GM21528 (cell line): ENCODE data around the gene ZSWIM5.
"Not testable (repeated sequence)": the region's sequence is repeated elsewhere in the genome, so short reads cannot be mapped to it uniquely, and the experiment has no call there.

Experiments used
- ATAC-seq: cut with Tn5 transposase; IDR thresholded peaks from one replicate; pipeline ENCODE4 v1.9.1; 2021; ENCODE audit warnings: mild to moderate bottlenecking, moderate library complexity; ENCODE audit not compliant: unreplicated experiment, low FRiP score

Gene ZSWIM5

GRCh38 chr1:45205011-45205909, 1.1 kb downstream of the ZSWIM5 start:
- peak; percentile 22 for ATAC-seq

- no peak for ATAC-seq
These were observed 5.4 kb downstream of the ZSWIM5 start for GRCh38 chr1:45200906-45201500.

- no peak for ATAC-seq
These were observed 6.0 kb downstream of the ZSWIM5 start for GRCh38 chr1:45200435-45200834.

DNA sequence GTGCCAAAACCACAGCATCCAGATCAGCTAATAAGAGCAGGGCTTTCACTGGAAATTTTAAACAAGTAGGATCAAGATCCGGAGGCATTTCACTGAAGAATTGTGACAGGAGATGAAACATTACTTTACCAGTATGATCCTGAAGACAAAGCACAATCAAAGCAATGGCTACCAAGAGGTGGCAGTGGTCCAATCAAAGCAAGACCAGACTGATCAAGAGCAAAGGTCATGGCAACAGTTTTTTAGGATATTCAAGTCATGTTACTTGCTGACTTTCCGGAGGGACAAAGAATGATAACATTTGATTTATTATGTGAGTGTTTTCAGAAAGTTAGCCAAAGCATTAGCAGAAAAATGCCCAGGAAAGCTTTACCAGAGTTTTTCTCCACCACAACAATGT, 8.2 kb downstream of the ZSWIM5 start:
- ATAC-seq = no peak

DNA sequence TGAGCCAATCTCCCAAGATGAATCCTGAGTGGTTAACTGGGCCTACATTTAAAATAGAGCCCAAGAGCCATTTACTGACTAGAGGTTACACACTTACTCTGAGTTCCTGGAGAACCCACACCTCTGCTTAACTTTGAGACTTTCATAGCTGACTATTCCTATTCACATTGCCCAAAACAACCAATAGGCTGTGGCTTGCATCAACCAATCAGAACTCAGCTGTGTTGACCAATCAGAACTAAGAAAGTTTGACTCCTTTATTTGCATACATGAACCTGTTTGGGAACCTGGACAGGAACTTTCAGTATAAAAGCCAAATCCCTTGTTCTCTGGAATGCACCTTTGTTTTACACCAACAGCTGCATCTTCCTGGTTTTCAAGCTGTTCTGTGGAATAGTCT, 9.5 kb downstream of the ZSWIM5 start:
- ATAC-seq = no peak

GRCh38 chr1:45191418-45191783, 15.0 kb downstream of the ZSWIM5 start:
- no peak for ATAC-seq

GRCh38 chr1:45187725-45188124, 18.7 kb downstream of the ZSWIM5 start:
- no peak for ATAC-seq

DNA sequence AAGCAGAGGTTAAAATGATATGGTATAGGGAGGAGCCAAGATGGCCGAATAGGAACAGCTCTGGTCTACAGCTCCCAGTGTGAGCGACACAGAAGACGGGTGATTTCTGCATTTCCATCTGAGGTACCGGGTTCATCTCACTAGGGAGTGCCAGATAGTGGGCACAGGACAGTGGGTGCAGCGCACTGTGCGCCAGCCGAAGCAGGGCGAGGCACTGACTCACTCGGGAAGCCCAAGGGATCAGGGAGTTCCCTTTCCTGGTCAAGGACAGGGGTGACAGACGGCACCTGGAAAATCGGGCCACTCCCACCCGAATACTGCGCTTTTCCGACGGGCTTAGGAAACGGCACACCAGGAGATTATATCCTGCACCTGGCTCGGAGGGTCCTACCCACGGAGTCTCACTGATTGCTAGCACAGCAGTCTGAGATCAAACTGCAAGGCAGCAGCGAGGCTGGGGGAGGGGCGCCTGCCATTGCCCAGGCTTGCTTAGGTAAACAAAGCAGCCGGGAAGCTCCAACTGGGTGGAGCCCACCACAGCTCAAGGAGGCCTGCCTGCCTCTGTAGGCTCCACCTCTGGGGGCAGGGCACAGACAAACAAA, 26.4 kb downstream of the ZSWIM5 start:
- ATAC-seq = not testable (repeated sequence)

- no peak for ATAC-seq
These were observed 29.0 kb downstream of the ZSWIM5 start for GRCh38 chr1:45177452-45177851.

- ATAC-seq = no peak
These were observed 33.6 kb downstream of the ZSWIM5 start for GRCh38 chr1:45172764-45173163.

DNA sequence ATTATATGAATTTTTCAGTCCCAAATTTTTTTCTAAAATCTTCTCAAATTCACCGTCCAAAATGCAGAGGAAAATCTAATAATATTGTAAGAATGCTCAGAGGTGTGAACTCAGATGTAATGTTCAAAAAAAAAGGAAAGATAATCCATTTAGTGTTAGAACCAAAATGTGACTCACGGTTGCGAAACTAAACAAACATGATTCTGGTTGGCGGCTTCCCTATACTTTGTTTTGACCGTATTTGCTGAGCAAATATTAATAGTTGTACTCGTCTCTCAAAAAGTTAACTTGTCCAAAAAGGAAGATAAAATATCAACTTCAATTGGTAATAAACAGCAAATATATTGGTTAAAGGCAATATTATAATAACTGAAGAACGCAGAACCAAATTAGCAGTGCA, 34.4 kb downstream of the ZSWIM5 start:
- ATAC-seq = no peak

GRCh38 chr1:45171575-45171974, 34.8 kb downstream of the ZSWIM5 start:
- ATAC-seq = no peak

GRCh38 chr1:45170151-45170742, 36.2 kb downstream of the ZSWIM5 start:
- no peak for ATAC-seq

DNA sequence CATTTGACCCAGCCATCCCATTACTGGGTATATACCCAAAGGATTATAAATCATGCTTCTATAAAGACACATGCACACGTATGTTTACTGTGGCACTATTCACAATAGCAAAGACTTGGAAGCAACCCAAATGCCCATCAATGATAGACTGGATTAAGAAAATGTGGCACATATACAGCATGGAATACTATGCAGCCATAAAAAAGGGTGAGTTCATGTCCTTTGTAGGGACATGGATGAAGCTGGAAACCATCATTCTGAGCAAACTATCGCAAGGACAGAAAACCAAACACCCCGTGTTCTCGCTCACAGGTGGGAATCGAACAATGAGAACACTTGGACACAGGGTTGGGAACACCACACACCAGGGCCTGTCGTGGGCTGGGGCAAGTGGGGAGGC, 38.5 kb downstream of the ZSWIM5 start:
- ATAC-seq = not testable (repeated sequence)

DNA sequence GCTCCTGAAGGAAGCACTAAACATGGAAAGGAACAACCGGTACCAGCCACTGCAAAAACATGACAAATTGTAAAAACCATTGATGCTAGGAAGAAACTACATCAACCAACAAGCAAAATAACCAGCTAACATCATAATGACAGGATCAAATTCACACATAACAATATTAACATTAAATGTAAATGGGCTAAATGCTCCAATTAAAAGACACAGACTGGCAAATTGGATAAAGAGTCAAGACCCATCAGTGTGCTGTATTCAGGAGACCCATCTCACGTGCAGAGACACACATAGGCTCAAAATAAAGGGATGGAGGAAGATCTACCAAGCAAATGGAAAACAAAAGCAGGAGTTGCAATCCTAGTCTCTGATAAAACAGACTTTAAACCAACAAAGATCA, 42.1 kb downstream of the ZSWIM5 start:
- ATAC-seq = not testable (repeated sequence)

- not testable (repeated sequence) for ATAC-seq
These were observed 43.3 kb downstream of the ZSWIM5 start for GRCh38 chr1:45163111-45163510.

- not testable (repeated sequence) for ATAC-seq
These were observed 44.1 kb downstream of the ZSWIM5 start for GRCh38 chr1:45162041-45163035.

- no peak for ATAC-seq
These were observed 50.4 kb downstream of the ZSWIM5 start for GRCh38 chr1:45155957-45156356.

DNA sequence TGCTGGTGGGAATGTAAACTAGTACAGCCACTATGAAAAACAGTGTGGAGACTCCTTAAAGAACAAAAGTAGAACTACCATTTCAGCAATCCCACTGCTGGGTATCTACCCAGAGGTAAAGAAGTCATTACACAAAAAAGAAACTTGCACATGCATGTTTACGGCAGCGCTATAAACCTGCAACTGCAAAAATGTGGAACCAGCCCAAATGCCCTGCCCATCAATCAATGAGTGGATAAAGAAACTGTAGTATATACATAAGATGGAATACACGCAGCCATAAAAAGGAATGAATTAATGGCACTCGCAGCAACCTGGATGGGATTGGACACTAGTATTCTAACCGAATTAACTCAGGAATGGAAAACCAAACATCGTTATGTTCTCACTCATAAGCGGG, 51.0 kb downstream of the ZSWIM5 start:
- no peak for ATAC-seq

- no peak for ATAC-seq
These were observed 54.3 kb downstream of the ZSWIM5 start for GRCh38 chr1:45152126-45152525.
